ENCODE results near the gene ABCC6. TPM values are rescaled to one million over a fixed set of nuclear protein-coding genes. Genes with fewer than 3 reads are reported as not detected.

ABCC6 gene
- total and polyA plus RNA-seq, 10 of the 15 experiments (the other 5 are each of a cell fraction or from before 2014, with no cell fraction given): 0.05 to 0.13 (median 0.06) TPM; not detected in 5

DNA sequence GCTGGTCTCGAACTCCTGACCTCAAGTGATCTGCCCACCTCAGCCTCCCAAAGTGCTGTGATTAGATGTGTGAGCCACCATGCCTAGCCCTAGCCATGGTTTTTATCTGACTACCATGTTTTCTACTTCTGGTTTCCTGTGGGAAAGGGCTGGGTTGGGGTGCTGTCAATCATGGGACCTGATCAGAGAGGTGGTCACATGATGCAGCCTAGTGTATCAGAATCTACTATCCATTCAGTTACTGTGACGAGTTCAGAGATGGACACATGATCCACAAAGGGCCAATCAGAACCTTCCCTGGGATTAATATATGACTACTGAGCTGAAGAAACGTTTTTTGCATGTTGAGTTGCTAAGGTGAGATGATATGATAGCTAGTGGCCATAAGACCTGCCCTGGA lies 59.1 kb downstream of the ABCC6 start:
- no peak for TF ChIP-seq CEBPB (IDR thresholded peaks at IDR 0.05; ENCODE audit: borderline replicate concordance in 1 of 2, low read depth in 2 of 2, low read length in 2 of 2)
- TF ChIP-seq BACH1 (IDR thresholded peaks at IDR 0.05; ENCODE audit: borderline replicate concordance): no peak
- TF ChIP-seq ZNF274 (IDR thresholded peaks at IDR 0.05; ENCODE audit: insufficient read depth, insufficient read length): no peak
- no peak for TF ChIP-seq SMARCA5 (IDR thresholded peaks at IDR 0.05)
- TF ChIP-seq, protein P1, sequence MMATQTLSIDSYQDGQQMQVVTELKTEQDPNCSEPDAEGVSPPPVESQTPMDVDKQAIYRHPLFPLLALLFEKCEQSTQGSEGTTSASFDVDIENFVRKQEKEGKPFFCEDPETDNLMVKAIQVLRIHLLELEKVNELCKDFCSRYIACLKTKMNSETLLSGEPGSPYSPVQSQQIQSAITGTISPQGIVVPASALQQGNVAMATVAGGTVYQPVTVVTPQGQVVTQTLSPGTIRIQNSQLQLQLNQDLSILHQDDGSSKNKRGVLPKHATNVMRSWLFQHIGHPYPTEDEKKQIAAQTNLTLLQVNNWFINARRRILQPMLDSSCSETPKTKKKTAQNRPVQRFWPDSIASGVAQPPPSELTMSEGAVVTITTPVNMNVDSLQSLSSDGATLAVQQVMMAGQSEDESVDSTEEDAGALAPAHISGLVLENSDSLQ (IDR thresholded peaks at IDR 0.05): 0 out of 2 replicates have a peak, but pooled peaks have one; percentile 36
- ChIA-PET SMC1A (ENCODE audit: uncharacterized antibody, unreplicated experiment) (interaction anchor here (0.6 to 1.0 kb wide), 2 partner anchors 28 to 339 kb away, joined by 3 read pairs; no protein-coding TSS in a partner anchor), RAD21 (ENCODE audit: unreplicated experiment) (no interaction called here), POLR2A (no interaction called here), CTCF (no interaction called here)
- H2AFZ ChIP-seq (ENCODE audit: control insufficient read depth, low read depth, low read length): no peak overlapping the region
- peaks cover under 1% of the 10 kb centered on the region; the same call in 1 of the 3 replicates for H3K9me3 ChIP-seq (replicated peaks; ENCODE audit: control insufficient read depth, insufficient read depth, low read length)
- DNase-seq (ENCODE audit: low read depth, low spot score) (no peak), ATAC-seq (no peak), FAIRE-seq (no peak)
- H3K79me2 ChIP-seq (ENCODE audit: control insufficient read depth, insufficient read depth, low read length): no peaks in the 10 kb centered on the region
- no peak overlapping the region for H3K27ac ChIP-seq (ENCODE audit: control insufficient read depth, insufficient read depth)
- no peaks in the 10 kb centered on the region for H3K36me3 ChIP-seq (ENCODE audit: control insufficient read depth in 2 of 2, insufficient read depth in 2 of 2, low read length in 1 of 2)
- in situ Hi-C loops (cut with MboI): no loop called here
- no peak overlapping the region for H3K4me3 ChIP-seq
- intact Hi-C loops (cut with micrococcal nuclease; ENCODE audit: unreplicated experiment): no loop called here
- 28% methylated on average over 3 of the region's 3 CpGs for WGBS (ENCODE audit: insufficient coverage, insufficient replicate concordance, low lambda C conversion rate, missing lambda C conversion rate)
- no peaks in the 10 kb centered on the region for H4K20me1 ChIP-seq (ENCODE audit: control insufficient read depth, insufficient read depth)
- no peak overlapping the region for H3K9ac ChIP-seq (ENCODE audit: control insufficient read depth, insufficient read depth, low read length)
- H3K4me2 ChIP-seq (ENCODE audit: control insufficient read depth, insufficient read depth): no peak overlapping the region
- no peaks in the 10 kb centered on the region for H3K4me1 ChIP-seq (ENCODE audit: control insufficient read depth, insufficient read depth, low read length)
- H3K27me3 ChIP-seq (replicated peaks in 1 of 2; ENCODE audit: control insufficient read depth in 2 of 2, insufficient read depth in 2 of 2, low read length in 1 of 2): no peaks in the 10 kb centered on the region
- no TSS peak for BruUV-seq (replicated peaks)

DNA sequence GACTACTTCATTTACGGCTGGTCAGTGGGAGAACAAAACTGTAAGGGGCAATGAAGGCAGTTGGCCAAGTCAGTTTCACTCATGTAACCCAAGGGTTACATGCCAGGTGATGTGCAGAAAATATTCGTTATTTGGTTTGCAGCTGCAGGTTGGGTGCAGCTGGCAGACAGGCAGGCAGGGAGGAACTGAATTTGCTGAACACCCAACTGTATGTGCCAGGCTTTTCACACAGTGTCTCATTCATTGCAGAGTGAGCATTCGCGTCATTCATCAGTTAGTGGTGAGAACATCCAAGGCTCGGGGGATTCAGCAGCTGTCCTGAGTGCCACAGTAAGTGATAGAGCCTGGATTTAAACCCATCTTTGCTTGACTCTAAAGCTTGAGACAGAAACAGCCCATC lies 59.7 kb downstream of the ABCC6 start:
- FAIRE-seq (no peak), ATAC-seq (no peak), DNase-seq (ENCODE audit: low read depth, low spot score) (no peak)
- Histone ChIP-seq H3K36me3 (ENCODE audit: control insufficient read depth in 2 of 2, insufficient read depth in 2 of 2, low read length in 1 of 2) (no peaks in the 10 kb centered on the region), H3K4me1 (ENCODE audit: control insufficient read depth, insufficient read depth, low read length) (no peaks in the 10 kb centered on the region), H4K20me1 (ENCODE audit: control insufficient read depth, insufficient read depth) (no peaks in the 10 kb centered on the region), H3K9ac (ENCODE audit: control insufficient read depth, insufficient read depth, low read length) (no peak overlapping the region), H3K79me2 (ENCODE audit: control insufficient read depth, insufficient read depth, low read length) (no peaks in the 10 kb centered on the region), H3K9me3 (replicated peaks; ENCODE audit: control insufficient read depth, insufficient read depth, low read length) (peaks cover 6% of the 10 kb centered on the region; the same call in 2 of the 3 replicates), H3K27ac (ENCODE audit: control insufficient read depth, insufficient read depth) (no peak overlapping the region), H3K4me2 (ENCODE audit: control insufficient read depth, insufficient read depth) (no peak overlapping the region), H3K27me3 (replicated peaks in 1 of 2; ENCODE audit: control insufficient read depth in 2 of 2, insufficient read depth in 2 of 2, low read length in 1 of 2) (no peaks in the 10 kb centered on the region), H3K4me3 (no peak overlapping the region), H2AFZ (ENCODE audit: control insufficient read depth, low read depth, low read length) (no peak overlapping the region)
- WGBS (ENCODE audit: insufficient coverage, insufficient replicate concordance, low lambda C conversion rate, missing lambda C conversion rate): 28% methylated on average over 5 of the region's 5 CpGs
- in situ Hi-C loops (cut with MboI): no loop called here
- POLR2A ChIA-PET: interaction anchor here (0.6 kb wide), 1 partner anchor 274 kb away, joined by 4 read pairs; no protein-coding TSS in a partner anchor
- TF ChIP-seq, protein P2, sequence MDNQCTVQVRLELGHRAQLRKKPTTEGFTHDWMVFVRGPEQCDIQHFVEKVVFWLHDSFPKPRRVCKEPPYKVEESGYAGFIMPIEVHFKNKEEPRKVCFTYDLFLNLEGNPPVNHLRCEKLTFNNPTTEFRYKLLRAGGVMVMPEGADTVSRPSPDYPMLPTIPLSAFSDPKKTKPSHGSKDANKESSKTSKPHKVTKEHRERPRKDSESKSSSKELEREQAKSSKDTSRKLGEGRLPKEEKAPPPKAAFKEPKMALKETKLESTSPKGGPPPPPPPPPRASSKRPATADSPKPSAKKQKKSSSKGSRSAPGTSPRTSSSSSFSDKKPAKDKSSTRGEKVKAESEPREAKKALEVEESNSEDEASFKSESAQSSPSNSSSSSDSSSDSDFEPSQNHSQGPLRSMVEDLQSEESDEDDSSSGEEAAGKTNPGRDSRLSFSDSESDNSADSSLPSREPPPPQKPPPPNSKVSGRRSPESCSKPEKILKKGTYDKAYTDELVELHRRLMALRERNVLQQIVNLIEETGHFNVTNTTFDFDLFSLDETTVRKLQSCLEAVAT (IDR thresholded peaks at IDR 0.05): no peak
- TF ChIP-seq TAF1 (IDR thresholded peaks at IDR 0.05; ENCODE audit: borderline replicate concordance, low read depth, low read length) (no peak), POLR2AphosphoS2 (IDR thresholded peaks at IDR 0.05; ENCODE audit: low read depth, low read length) (no peak), CEBPB (IDR thresholded peaks at IDR 0.05; ENCODE audit: borderline replicate concordance in 1 of 2, low read depth in 2 of 2, low read length in 2 of 2) (no peak), BHLHE40 (IDR thresholded peaks at IDR 0.05; ENCODE audit: borderline replicate concordance in 1 of 2, low read depth in 2 of 2, low read length in 1 of 2) (no peak)
- RAD21 ChIA-PET (ENCODE audit: unreplicated experiment): no interaction called here
- intact Hi-C loops (cut with micrococcal nuclease; ENCODE audit: unreplicated experiment): no loop called here
- SMC1A ChIA-PET (ENCODE audit: uncharacterized antibody, unreplicated experiment): interaction anchor here (0.6 to 1.0 kb wide), 2 partner anchors 28 to 338 kb away, joined by 3 read pairs; no protein-coding TSS in a partner anchor
- CTCF ChIA-PET: interaction anchor here (1.2 kb wide), 1 partner anchor 25 kb away, joined by 4 read pairs; no protein-coding TSS in a partner anchor
- BruUV-seq (replicated peaks): no TSS peak

All from GM12878 (cell line).